ENCODE results near the gene ARG1.

GRCh38 chr6:131594074-131594473 is 21.0 kb downstream of the ARG1 start:
- TF ChIP-seq POLR2A (IDR thresholded peaks at IDR 0.05), result no peak
- TF ChIP-seq, protein P1, sequence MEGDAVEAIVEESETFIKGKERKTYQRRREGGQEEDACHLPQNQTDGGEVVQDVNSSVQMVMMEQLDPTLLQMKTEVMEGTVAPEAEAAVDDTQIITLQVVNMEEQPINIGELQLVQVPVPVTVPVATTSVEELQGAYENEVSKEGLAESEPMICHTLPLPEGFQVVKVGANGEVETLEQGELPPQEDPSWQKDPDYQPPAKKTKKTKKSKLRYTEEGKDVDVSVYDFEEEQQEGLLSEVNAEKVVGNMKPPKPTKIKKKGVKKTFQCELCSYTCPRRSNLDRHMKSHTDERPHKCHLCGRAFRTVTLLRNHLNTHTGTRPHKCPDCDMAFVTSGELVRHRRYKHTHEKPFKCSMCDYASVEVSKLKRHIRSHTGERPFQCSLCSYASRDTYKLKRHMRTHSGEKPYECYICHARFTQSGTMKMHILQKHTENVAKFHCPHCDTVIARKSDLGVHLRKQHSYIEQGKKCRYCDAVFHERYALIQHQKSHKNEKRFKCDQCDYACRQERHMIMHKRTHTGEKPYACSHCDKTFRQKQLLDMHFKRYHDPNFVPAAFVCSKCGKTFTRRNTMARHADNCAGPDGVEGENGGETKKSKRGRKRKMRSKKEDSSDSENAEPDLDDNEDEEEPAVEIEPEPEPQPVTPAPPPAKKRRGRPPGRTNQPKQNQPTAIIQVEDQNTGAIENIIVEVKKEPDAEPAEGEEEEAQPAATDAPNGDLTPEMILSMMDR (IDR thresholded peaks at IDR 0.05), result no peak

Data from thyroid gland (tissue), 4 donors.